Right atrium auricular region (tissue), 2 donors: ENCODE measurements around the gene MOB2. TPM values are rescaled to one million over a fixed set of nuclear protein-coding genes. Genes with fewer than 3 reads are reported as not detected.
"Not testable (repeated sequence)": the region's sequence is repeated elsewhere in the genome, so short reads cannot be mapped to it uniquely, and the experiment has no call there.

Experiments used
- DNase-seq: peaks from one replicate; pipeline ENCODE4 v3.0.0-alpha.2; 2019; ENCODE audit warnings: low spot score
- H3K27ac ChIP-seq, 2 donors: fragments of 200-600 bp; sonication (generic); 1 replicate in 1 of 2; 2 replicates in 1 of 2; pipeline ENCODE4 v1.5.1; 2016 to 2019
- H3K27me3 ChIP-seq, 2 donors: fragments of 200-600 bp; sonication (generic); one replicate each; pipeline versions ENCODE4 v1.5.1 to v1.6.0; 2017 to 2019
- H3K36me3 ChIP-seq: fragments of 200-600 bp; sonication (generic); one replicate; pipeline ENCODE4 v1.5.1; 2016
- H3K4me1 ChIP-seq, 2 donors: fragments of 200-600 bp; sonication (generic); one replicate each; pipeline versions ENCODE4 v1.5.1 to v1.6.0; 2017 to 2019
- H3K4me3 ChIP-seq, 2 donors: fragments of 200-600 bp; sonication (generic); 1 replicate in 1 of 2; 2 replicates in 1 of 2; pipeline ENCODE4 v1.5.1; 2017 to 2019; ENCODE audit warnings: mild to moderate bottlenecking in 1 of 2, moderate library complexity in 1 of 2
- H3K9me3 ChIP-seq, 2 donors: fragments of 200-600 bp; sonication (generic); one replicate each; pipeline ENCODE4 v1.5.1; 2019
- total RNA-seq, 2 donors: library from RNA; depleted of rRNA; stranded (reverse); fragments of >200 nt; gene quantifications; one replicate each; pipeline ENCODE4 v1.1.0, GENCODE V29; 2016
- TF ChIP-seq, protein P1 (sequence below), 2 donors: fragments of 200-600 bp; sonication (generic); IDR thresholded peaks; one replicate each; pipeline ENCODE4 v1.5.1; 2019; ENCODE audit warnings: antibody characterized with exemption in 2 of 2

MOB2 gene
- total RNA-seq, 2 donors from 2014 or later, result 22.0 to 27.9 TPM

- Histone ChIP-seq H3K36me3 (no peaks in the 10 kb centered on the region), H3K27me3 (no peaks in the 10 kb centered on the region), H3K27ac (no peak overlapping the region), H3K4me1 (peaks cover 0 to 26% of the 10 kb centered on the region in 2 donors), H3K4me3 (no peak overlapping the region), H3K9me3 (no peaks in the 10 kb centered on the region)
- no peak for DNase-seq
- TF ChIP-seq, protein P1, sequence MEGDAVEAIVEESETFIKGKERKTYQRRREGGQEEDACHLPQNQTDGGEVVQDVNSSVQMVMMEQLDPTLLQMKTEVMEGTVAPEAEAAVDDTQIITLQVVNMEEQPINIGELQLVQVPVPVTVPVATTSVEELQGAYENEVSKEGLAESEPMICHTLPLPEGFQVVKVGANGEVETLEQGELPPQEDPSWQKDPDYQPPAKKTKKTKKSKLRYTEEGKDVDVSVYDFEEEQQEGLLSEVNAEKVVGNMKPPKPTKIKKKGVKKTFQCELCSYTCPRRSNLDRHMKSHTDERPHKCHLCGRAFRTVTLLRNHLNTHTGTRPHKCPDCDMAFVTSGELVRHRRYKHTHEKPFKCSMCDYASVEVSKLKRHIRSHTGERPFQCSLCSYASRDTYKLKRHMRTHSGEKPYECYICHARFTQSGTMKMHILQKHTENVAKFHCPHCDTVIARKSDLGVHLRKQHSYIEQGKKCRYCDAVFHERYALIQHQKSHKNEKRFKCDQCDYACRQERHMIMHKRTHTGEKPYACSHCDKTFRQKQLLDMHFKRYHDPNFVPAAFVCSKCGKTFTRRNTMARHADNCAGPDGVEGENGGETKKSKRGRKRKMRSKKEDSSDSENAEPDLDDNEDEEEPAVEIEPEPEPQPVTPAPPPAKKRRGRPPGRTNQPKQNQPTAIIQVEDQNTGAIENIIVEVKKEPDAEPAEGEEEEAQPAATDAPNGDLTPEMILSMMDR (IDR thresholded peaks at IDR 0.05), result no peak
Observed at GRCh38 chr11:1433568-1433967, 53.0 kb downstream of the MOB2 start.

DNA sequence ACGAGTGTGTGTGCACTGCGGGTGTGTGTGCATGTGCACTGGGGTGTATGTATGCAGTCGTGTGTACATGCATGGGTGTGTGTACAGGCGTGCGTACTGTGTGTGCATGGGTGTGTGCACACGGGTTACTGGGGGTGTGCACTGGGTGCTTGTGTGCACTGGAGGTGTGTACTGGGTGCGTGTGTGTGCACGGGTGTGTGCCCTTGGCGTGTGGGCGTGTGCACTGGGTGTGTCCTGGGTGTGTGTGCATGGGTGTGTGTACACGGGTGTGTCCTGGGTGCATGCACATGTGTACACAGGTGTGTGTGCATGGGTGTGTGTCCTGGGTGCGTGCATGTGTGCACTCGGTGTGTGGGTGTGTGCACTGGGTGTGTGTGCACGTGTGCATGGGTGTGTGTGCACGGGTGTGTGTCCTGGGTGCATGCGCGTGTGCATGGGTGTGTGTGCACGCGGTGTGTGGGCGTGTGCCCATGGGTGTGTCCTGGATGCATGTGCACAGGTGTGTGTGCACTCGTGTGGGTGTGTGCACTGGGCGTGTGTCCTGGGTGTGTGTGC, 57.7 kb downstream of the MOB2 start:
- no peak overlapping the region for H3K27ac ChIP-seq
- TF ChIP-seq, protein P1 (IDR thresholded peaks at IDR 0.05), result no peak
- H3K27me3 ChIP-seq, result no peaks in the 10 kb centered on the region

DNA sequence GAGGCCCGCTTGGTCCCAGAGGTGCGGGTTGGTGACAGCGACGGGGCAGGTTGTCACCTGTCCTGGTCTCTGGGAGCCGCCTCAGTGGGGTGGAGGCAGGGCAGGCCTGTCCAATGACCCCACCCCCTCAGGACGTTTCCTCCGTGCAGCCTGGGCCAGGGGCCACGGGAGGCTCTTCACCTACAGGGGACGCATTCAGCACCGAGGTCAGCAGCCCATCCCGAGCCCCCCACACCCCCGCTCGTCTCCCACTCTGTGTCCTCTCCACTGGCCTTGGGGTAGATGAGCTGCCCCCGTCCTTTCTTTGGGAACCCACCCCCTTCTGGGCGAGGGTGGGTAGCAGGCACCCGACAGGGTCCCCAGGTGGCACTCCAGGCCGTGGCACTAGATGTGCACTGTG, 61.1 kb downstream of the MOB2 start:
- no peaks in the 10 kb centered on the region for H3K9me3 ChIP-seq
- H3K4me1 ChIP-seq, result no peaks in the 10 kb centered on the region
- H3K36me3 ChIP-seq, result no peaks in the 10 kb centered on the region
- no peaks in the 10 kb centered on the region for H3K27me3 ChIP-seq
- H3K27ac ChIP-seq, result no peak overlapping the region
- no peak for DNase-seq
- TF ChIP-seq, protein P1 (IDR thresholded peaks at IDR 0.05), result no peak
- no peak overlapping the region for H3K4me3 ChIP-seq

More for the DNA sequence above, 57.7 kb downstream of the MOB2 start:
- no peaks in the 10 kb centered on the region for H3K36me3 ChIP-seq
- no peaks in the 10 kb centered on the region for H3K4me1 ChIP-seq
- H3K4me3 ChIP-seq, result no peak overlapping the region
- DNase-seq, result no peak
- H3K9me3 ChIP-seq, result no peaks in the 10 kb centered on the region

- Histone ChIP-seq H3K27me3 (no peaks in the 10 kb centered on the region), H3K9me3 (peaks cover 0 to under 1% of the 10 kb centered on the region in 2 donors)
- no peak for DNase-seq
Observed at GRCh38 chr11:1425006-1425405, 61.6 kb downstream of the MOB2 start.

GRCh38 chr11:1423406-1423805, 63.2 kb downstream of the MOB2 start:
- not testable (repeated sequence) for DNase-seq, H3K27me3 ChIP-seq, H3K4me3 ChIP-seq, H3K4me1 ChIP-seq, H3K36me3 ChIP-seq, H3K27ac ChIP-seq
- H3K9me3 ChIP-seq, result peaks cover 5 to 16% of the 10 kb centered on the region in 2 donors

More at GRCh38 chr11:1425006-1425405, 61.6 kb downstream of the MOB2 start:
- Histone ChIP-seq H3K27ac (no peak overlapping the region), H3K4me3 (no peak overlapping the region), H3K36me3 (no peaks in the 10 kb centered on the region), H3K4me1 (no peaks in the 10 kb centered on the region)
- TF ChIP-seq, protein P1 (IDR thresholded peaks at IDR 0.05), result no peak

- Histone ChIP-seq H3K27me3 (no peaks in the 10 kb centered on the region), H3K36me3 (no peaks in the 10 kb centered on the region), H3K9me3 (peaks cover 9 to 20% of the 10 kb centered on the region in 2 donors), H3K4me3 (no peak overlapping the region), H3K27ac (no peak overlapping the region), H3K4me1 (no peaks in the 10 kb centered on the region)
- no peak for DNase-seq
- TF ChIP-seq, protein P1 (IDR thresholded peaks at IDR 0.05), result no peak
Observed at GRCh38 chr11:1422981-1423380, 63.6 kb downstream of the MOB2 start.
